H1 (cell line): Measurements from ENCODE around the gene NR1H3. TPM values are rescaled to one million over a fixed set of nuclear protein-coding genes. Genes with fewer than 3 reads are reported as not detected.

Experiments
- CTCF ChIA-PET: fragments of 300-600 bp; sonication (Branson Sonifier 250); formaldehyde crosslinking; loops from one replicate; lab custom pipeline; 2021; ENCODE audit not compliant: partially characterized antibody; lab: Charles Lee
- POLR2A ChIA-PET: fragments of 300-600 bp; sonication (Branson Sonifier 250); formaldehyde crosslinking; loops from one replicate; lab custom pipeline; 2021; ENCODE audit warnings: inconsistent platforms; ENCODE audit not compliant: partially characterized antibody; lab: Charles Lee
- DNase-seq, 2 experiments: peaks; one replicate each; pipeline versions ENCODE4 v3.0.0 to v3.0.0-alpha.2; 2010 to 2022; ENCODE audit warnings: low spot score in 2 of 2, low read depth in 1 of 2, mixed read lengths in 1 of 2
- FAIRE-seq: peaks from 2 replicates; lab custom pipeline; 2011; peaks lifted over from hg19 to GRCh38; lab: Jason Lieb, UNC
- H2AFZ ChIP-seq: 2 replicates; pipeline ENCODE4 v1.8.1; 2012; ENCODE audit warnings: low read length, inconsistent platforms
- H2AK5ac ChIP-seq: 2 replicates; pipeline ENCODE4 v1.6.1; 2013; ENCODE audit warnings: low read depth, low read length
- H2BK120ac ChIP-seq: replicated peaks from 2 replicates; pipeline ENCODE3; 2013; ENCODE audit warnings: low read depth, low read length, inconsistent platforms
- H2BK12ac ChIP-seq: 2 replicates; pipeline ENCODE4 v1.6.1; 2013; ENCODE audit warnings: low read depth, low read length
- H2BK15ac ChIP-seq: 2 replicates; pipeline ENCODE4 v1.6.1; 2013; ENCODE audit warnings: low read length
- H2BK20ac ChIP-seq: 2 replicates; pipeline ENCODE4 v1.6.1; 2013; ENCODE audit warnings: low read length
- H2BK5ac ChIP-seq: 2 replicates; pipeline ENCODE4 v1.6.1; 2013; ENCODE audit warnings: low read depth, low read length
- H3K14ac ChIP-seq: 2 replicates; pipeline ENCODE4 v1.6.1; 2013; ENCODE audit warnings: inconsistent platforms; ENCODE audit not compliant: insufficient read length
- H3K18ac ChIP-seq: 2 replicates; pipeline ENCODE4 v1.6.1; 2013; ENCODE audit warnings: low read length; ENCODE audit errors: extremely low read depth
- H3K23ac ChIP-seq: 2 replicates; pipeline ENCODE4 v1.6.1; 2013; ENCODE audit warnings: inconsistent platforms; ENCODE audit not compliant: insufficient read length
- H3K23me2 ChIP-seq: 2 replicates; pipeline ENCODE4 v1.6.1; 2013; ENCODE audit warnings: low read depth, low read length
- H3K27ac ChIP-seq: 2 replicates; pipeline ENCODE4 v1.6.1; 2011; ENCODE audit warnings: low read depth, low read length, inconsistent platforms
- H3K27me3 ChIP-seq, 4 experiments: replicated peaks in 1 of 4; 1 replicate in 1 of 4; 2 replicates in 3 of 4; pipeline versions ENCODE4 v1.6.1 to v1.8.1; 2011 to 2013; ENCODE audit warnings: low read length in 3 of 4, mild to moderate bottlenecking in 3 of 4, inconsistent platforms in 2 of 4, mixed read lengths in 2 of 4, moderate library complexity in 1 of 4; ENCODE audit not compliant: control insufficient read depth in 3 of 4, insufficient read depth in 3 of 4; ENCODE audit errors: extremely low read depth in 1 of 4
- H3K36me3 ChIP-seq, 4 experiments: 2 replicates each; pipeline versions ENCODE4 v1.6.1 to v1.8.1; 2011 to 2013; ENCODE audit warnings: mild to moderate bottlenecking in 4 of 4, low read length in 3 of 4, moderate library complexity in 2 of 4, control low read depth in 1 of 4, inconsistent platforms in 1 of 4; ENCODE audit not compliant: insufficient read depth in 4 of 4, control insufficient read depth in 2 of 4
- H3K4ac ChIP-seq: replicated peaks from 2 replicates; pipeline ENCODE3; 2013; ENCODE audit warnings: low read length, low read depth, mixed read lengths, inconsistent platforms; ENCODE audit not compliant: insufficient read length
- H3K4me1 ChIP-seq, 4 experiments: replicated peaks in 1 of 4; 1 replicate in 1 of 4; 2 replicates in 3 of 4; pipeline versions ENCODE4 v1.6.1 to v1.8.1; 2011 to 2013; ENCODE audit warnings: low read length in 3 of 4, inconsistent platforms in 2 of 4, mixed read lengths in 1 of 4; ENCODE audit not compliant: insufficient read depth in 4 of 4, control insufficient read depth in 3 of 4
- H3K4me2 ChIP-seq, 2 experiments: 2 replicates each; pipeline versions ENCODE4 v1.6.1 to v1.8.1; 2011 to 2013; ENCODE audit warnings: low read depth in 2 of 2, low read length in 2 of 2, control low read depth in 1 of 2, inconsistent platforms in 1 of 2, mild to moderate bottlenecking in 1 of 2; ENCODE audit not compliant: insufficient read depth in 1 of 2
- H3K4me3 ChIP-seq, 4 experiments: fragments of 200-600, 300-600 bp in 1 of 4; sonication (generic), shearing (Covaris generic), sonication (Bioruptor Twin) in 1 of 4; 2 replicates each; pipeline versions ENCODE4 v1.5.1 to v1.8.1; 2011 to 2016; ENCODE audit warnings: low read length in 4 of 4, low read depth in 3 of 4, control low read depth in 2 of 4, inconsistent platforms in 2 of 4, mild to moderate bottlenecking in 2 of 4, mixed read lengths in 1 of 4, moderate library complexity in 1 of 4; ENCODE audit not compliant: insufficient read depth in 2 of 4; ENCODE audit errors: extremely low read depth in 1 of 4
- H3K56ac ChIP-seq: replicated peaks from 2 replicates; pipeline ENCODE3; 2013; ENCODE audit warnings: low read depth, mild to moderate bottlenecking, mixed read lengths, low read length, inconsistent platforms; ENCODE audit not compliant: insufficient read length
- H3K79me1 ChIP-seq: 2 replicates; pipeline ENCODE4 v1.6.1; 2013; ENCODE audit warnings: low read depth, low read length, control low read depth
- H3K79me2 ChIP-seq, 2 experiments: 2 replicates each; pipeline versions ENCODE4 v1.6.1 to v1.8.1; 2012 to 2013; ENCODE audit warnings: low read length in 2 of 2, mild to moderate bottlenecking in 2 of 2, inconsistent platforms in 1 of 2; ENCODE audit not compliant: insufficient read depth in 2 of 2, control insufficient read depth in 1 of 2
- H3K9ac ChIP-seq, 4 experiments: replicated peaks in 1 of 4; 1 replicate in 1 of 4; 2 replicates in 3 of 4; pipeline versions ENCODE4 v1.6.1 to v1.8.1; 2011 to 2013; ENCODE audit warnings: low read depth in 3 of 4, low read length in 3 of 4, control low read depth in 2 of 4, mild to moderate bottlenecking in 2 of 4, moderate library complexity in 2 of 4, inconsistent platforms in 1 of 4; ENCODE audit errors: extremely low read depth in 1 of 4
- H3K9me3 ChIP-seq, 2 experiments: 2 replicates each; pipeline versions ENCODE4 v1.6.1 to v1.8.1; 2012 to 2013; ENCODE audit warnings: mild to moderate bottlenecking in 2 of 2, moderate library complexity in 2 of 2, control low read depth in 1 of 2, inconsistent platforms in 1 of 2, low read depth in 1 of 2, low read length in 1 of 2, mixed read lengths in 1 of 2; ENCODE audit not compliant: insufficient read depth in 2 of 2
- H4K20me1 ChIP-seq, 2 experiments: replicated peaks in 1 of 2; 2 replicates each; pipeline versions ENCODE3 to v1.8.1; 2011 to 2013; ENCODE audit warnings: inconsistent platforms in 2 of 2, low read length in 2 of 2, mild to moderate bottlenecking in 1 of 2; ENCODE audit not compliant: insufficient read depth in 2 of 2, control insufficient read depth in 1 of 2
- H4K5ac ChIP-seq: 2 replicates; pipeline ENCODE4 v1.6.1; 2013; ENCODE audit warnings: low read length, low read depth, mixed read lengths, inconsistent platforms; ENCODE audit not compliant: insufficient read length
- H4K8ac ChIP-seq: 2 replicates; pipeline ENCODE4 v1.8.0; 2013; ENCODE audit warnings: mild to moderate bottlenecking, moderate library complexity, low read length, inconsistent platforms; ENCODE audit not compliant: insufficient read depth; ENCODE audit errors: extremely low read depth
- H4K91ac ChIP-seq: replicated peaks from 2 replicates; pipeline ENCODE3; 2013; ENCODE audit warnings: low read length, mixed read lengths, inconsistent platforms; ENCODE audit not compliant: insufficient read length
- SAP30 ChIP-seq: fragments of 300-600 bp; sonication (generic); IDR thresholded peaks from 2 replicates; pipeline ENCODE4 v1.7.1; 2012; ENCODE audit warnings: low read length, moderate library complexity, mild to moderate bottlenecking, inconsistent platforms; ENCODE audit not compliant: insufficient read depth, insufficient replicate concordance
- WGBS, 2 experiments: shearing (Covaris generic) in 1 of 2; methylation state at CpG; one replicate each; pipeline versions ENCODE4 v1.1.6 to v1.1.7; 2013 to 2015; ENCODE audit warnings: low lambda C conversion rate in 2 of 2, mixed read lengths in 2 of 2, inconsistent platforms in 1 of 2, low coverage in 1 of 2, missing lambda C conversion rate in 1 of 2; ENCODE audit not compliant: insufficient replicate concordance in 2 of 2, insufficient coverage in 1 of 2, insufficient read length in 1 of 2; ENCODE audit errors: extremely low coverage in 1 of 2, missing lambda C conversion rate in 1 of 2; 5-methylcytosine and 5-hydroxymethylcytosine counted together
- polyA plus RNA-seq, 7 experiments: library from polyadenylated mRNA; depleted of rRNA in 3 of 7; stranded (reverse) in 5 of 7; unstranded in 2 of 7; fragments of >200 nt in 5 of 7; fragments of 200-250 nt in 2 of 7; gene quantifications; 1 replicate in 5 of 7; 2 replicates in 1 of 7; 4 replicates in 1 of 7; pipeline versions ENCODE4 v1.2.1 to v1.2.3, GENCODE V29; 2011 to 2013; ENCODE audit warnings: missing spikeins in 2 of 7, mixed read lengths in 2 of 7
- total RNA-seq: library from RNA; stranded (reverse); fragmentation: NEBNext Ultra II Directional; extraction: Animal tissue kit (Norgen Biotek cat#: 25700); gene quantifications from 2 replicates; pipeline ENCODE4 v1.2.1, GENCODE V29; 2021

NR1H3 gene
- total and polyA plus RNA-seq, 2 of the 8 experiments (the other 6 are each of a cell fraction or from before 2014, with no cell fraction given): 19.9 to 42.1 TPM

DNA sequence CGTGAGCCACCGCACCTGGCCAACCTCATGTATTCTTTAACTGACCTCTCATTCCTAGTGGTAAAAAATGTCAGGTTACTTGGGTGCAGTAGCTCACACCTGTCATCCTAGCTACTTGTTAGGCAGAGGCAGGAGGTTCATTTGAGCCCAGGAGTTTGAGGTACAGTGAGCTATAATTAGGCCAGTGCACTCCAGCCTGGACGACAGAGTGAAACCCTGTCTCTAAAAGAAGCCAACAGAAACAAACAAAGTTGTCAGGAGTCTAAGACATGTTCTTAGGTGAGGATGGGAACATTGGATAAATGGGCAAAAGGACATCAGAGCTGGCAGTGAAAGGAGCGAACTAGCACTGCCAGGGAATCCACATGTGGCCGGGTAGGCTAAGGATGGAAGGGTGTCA is 30.3 kb downstream of the NR1H3 start:
- Histone ChIP-seq H3K23me2 (no peaks in the 10 kb centered on the region), H3K79me1 (no peaks in the 10 kb centered on the region), H3K4me3 (no peak overlapping the region), H3K18ac (no peak overlapping the region), H3K56ac (no peak overlapping the region), H4K5ac (no peak overlapping the region), H3K23ac (no peak overlapping the region), H4K91ac (no peak overlapping the region), H2BK12ac (no peak overlapping the region), H3K4ac (no peak overlapping the region), H3K36me3 (peaks cover 32 to 75% (median 54%) of the 10 kb centered on the region in 4 experiments), H3K9ac (no peak overlapping the region), H3K4me2 (no peak overlapping the region), H2BK120ac (no peak overlapping the region), H4K20me1 (peaks cover 2 to 7% of the 10 kb centered on the region in 2 experiments), H2BK15ac (no peak overlapping the region), H2AFZ (no peak overlapping the region), H3K79me2 (no peaks in the 10 kb centered on the region), H3K14ac (no peak overlapping the region), H3K9me3 (no peaks in the 10 kb centered on the region), H3K27ac (no peak overlapping the region), H3K4me1 (no peaks in the 10 kb centered on the region), H2BK5ac (no peak overlapping the region), H2AK5ac (no peak overlapping the region), H2BK20ac (no peak overlapping the region), H3K27me3 (no peaks in the 10 kb centered on the region), H4K8ac (no peak overlapping the region)
- POLR2A ChIA-PET: no interaction called here
- 91% methylated on average over 5 of the region's 5 CpGs; no CpG with 5 or more reads in 1 of the 2 experiments for WGBS, 2 experiments
- DNase-seq (no peak), FAIRE-seq (no peak)
- CTCF ChIA-PET: interaction anchor here (0.6 kb wide), 2 partner anchors 29 to 94 kb away, joined by 3 to 5 read pairs; no protein-coding TSS in a partner anchor
- no peak for TF ChIP-seq SAP30
